ENCODE measurements around the gene FAM83B.

The FAM83B gene

GRCh38 chr6:54846243-54846856, at the start of gene FAM83B:
TSS of gene FAM83B (plus strand) at chr6:54846771. CDS start at chr6:54870247, 23,476 bp downstream.
- POLR2A ChIA-PET = no interaction called here
- H3K9me3 ChIP-seq (ENCODE audit: control insufficient read depth, insufficient read depth, low read depth, low read length) = no peaks in the 10 kb centered on the region
- CTCF ChIA-PET = interaction anchor here (0.7 kb wide), 1 partner anchor 14 kb away, joined by 3 read pairs; no protein-coding TSS in a partner anchor
- H3K4me3 ChIP-seq (ENCODE audit: low read depth, low read length) = peak within 1 kb of the TSS; percentile 79
- peaks cover 21% of the 10 kb centered on the region for H3K4me1 ChIP-seq (ENCODE audit: control insufficient read depth, insufficient read depth, low read length)
- peak within 1 kb of the TSS; percentile 97 for H3K27ac ChIP-seq (ENCODE audit: extremely low read depth, low read depth, low read length)
- no peaks in the 10 kb centered on the region for H3K36me3 ChIP-seq (ENCODE audit: control insufficient read depth in 2 of 2, insufficient read depth in 1 of 2, low read length in 2 of 2)
- peak; percentile 88 for TF ChIP-seq ZNF398 (tag by site-specific recombination; IDR thresholded peaks at IDR 0.05)
- TF ChIP-seq KLF8 (tag by site-specific recombination; IDR thresholded peaks at IDR 0.05) = peak; percentile 70; the same call in 1 of the 2 replicates
- TF ChIP-seq ZNF549 (tag by site-specific recombination; IDR thresholded peaks at IDR 0.05) = no peak
- peak; percentile 61; the same call in 1 of the 2 replicates for TF ChIP-seq ZBTB8A (tag by site-specific recombination; IDR thresholded peaks at IDR 0.05)
- TF ChIP-seq YY2 (tag by site-specific recombination; IDR thresholded peaks at IDR 0.05) = no peak
- TF ChIP-seq ZFHX2 (tag by site-specific recombination; conservative IDR thresholded peaks at IDR 0.05) = peak; percentile 36; the same call in 1 of the 2 replicates
- TF ChIP-seq ZNF16 (tag by site-specific recombination; IDR thresholded peaks at IDR 0.05; ENCODE audit: low read depth) = no peak
- TF ChIP-seq ZNF658 (tag by site-specific recombination; IDR thresholded peaks at IDR 0.05) = no peak
- TF ChIP-seq ZNF416 (tag by site-specific recombination; IDR thresholded peaks at IDR 0.05) = no peak
- no peak for TF ChIP-seq ZNF148 (tag by site-specific recombination; IDR thresholded peaks at IDR 0.05; ENCODE audit: borderline replicate concordance)
- TF ChIP-seq ZBTB49 (tag by site-specific recombination; IDR thresholded peaks at IDR 0.05; ENCODE audit: low read depth) = no peak
- no peak for TF ChIP-seq ZNF138 (tag by site-specific recombination; IDR thresholded peaks at IDR 0.05; ENCODE audit: borderline replicate concordance)
- TF ChIP-seq ZXDB (tag by site-specific recombination; IDR thresholded peaks at IDR 0.05) = 0 out of 2 replicates have a peak, but pooled peaks have one; percentile 11
- no peak for TF ChIP-seq ZNF354C (tag by site-specific recombination; IDR thresholded peaks at IDR 0.05; ENCODE audit: borderline replicate concordance, low read depth)
- TF ChIP-seq ZNF112 (tag by site-specific recombination; IDR thresholded peaks at IDR 0.05) = no peak
- TF ChIP-seq SP3 (tag by site-specific recombination; IDR thresholded peaks at IDR 0.05) = no peak
- no peak for TF ChIP-seq OSR2 (tag by site-specific recombination; IDR thresholded peaks at IDR 0.05)
- no peak for TF ChIP-seq ZNF223 (tag by site-specific recombination; IDR thresholded peaks at IDR 0.05)
- peak; percentile 69 for TF ChIP-seq SCRT2 (tag by site-specific recombination; IDR thresholded peaks at IDR 0.05)
- no peak for TF ChIP-seq ZNF169 (tag by site-specific recombination; IDR thresholded peaks at IDR 0.05)
- TF ChIP-seq KLF1 (tag by site-specific recombination; IDR thresholded peaks at IDR 0.05) = 0 out of 2 replicates have a peak, but pooled peaks have one; percentile 26
- 0 out of 2 replicates have a peak, but pooled peaks have one; percentile 23 for TF ChIP-seq PRDM10 (tag by site-specific recombination; IDR thresholded peaks at IDR 0.05)
- TF ChIP-seq ZSCAN30 (tag by site-specific recombination; IDR thresholded peaks at IDR 0.05) = 0 out of 2 replicates have a peak, but pooled peaks have one; percentile 16
- no peak for TF ChIP-seq ZSCAN16 (tag by site-specific recombination; IDR thresholded peaks at IDR 0.05)
- TF ChIP-seq PBX3 (CRISPR knock-in tag; IDR thresholded peaks at IDR 0.05) = peak; percentile 56
- no peak for TF ChIP-seq HOXC10 (CRISPR knock-in tag; IDR thresholded peaks at IDR 0.05)
- 0 out of 2 replicates have a peak, but pooled peaks have one; percentile 14 for TF ChIP-seq KLF9 (tag by site-specific recombination; IDR thresholded peaks at IDR 0.05; ENCODE audit: low read depth)

Measured in HEK293 (cell line).